HCT116 (cell line): ENCODE results near the gene ANKS1A.

Source experiments
- CEBPB ChIP-seq: IDR thresholded peaks from 2 replicates; pipeline ENCODE4 v1.6.1; 2012; ENCODE audit warnings: low read depth
- CTCF ChIP-seq, 3 experiments: fragments of 200-600 bp in 1 of 3; sonication (generic) in 1 of 3; IDR thresholded peaks in 2 of 3; conservative IDR thresholded peaks in 1 of 3; 2 replicates each; pipeline ENCODE4 v1.5.1; 2012 to 2017; ENCODE audit warnings: low read depth in 2 of 3, low read length in 2 of 3, antibody characterized with exemption in 1 of 3, borderline replicate concordance in 1 of 3, control low read depth in 1 of 3, mild to moderate bottlenecking in 1 of 3, mixed read lengths in 1 of 3, mixed run types in 1 of 3, moderate library complexity in 1 of 3; ENCODE audit not compliant: insufficient read depth in 1 of 3
- EZH2 ChIP-seq: fragments of 200-600 bp; sonication (generic); IDR thresholded peaks from 2 replicates; pipeline ENCODE4 v1.6.1; 2017; ENCODE audit warnings: antibody characterized with exemption, mixed run types
- EZH2phosphoT487 ChIP-seq: fragments of 200-600 bp; IDR thresholded peaks from 2 replicates; pipeline ENCODE4 v1.6.1; 2018; ENCODE audit warnings: antibody characterized with exemption, borderline replicate concordance
- RAD21 ChIP-seq: IDR thresholded peaks from 2 replicates; pipeline ENCODE4 v1.6.1; 2012; ENCODE audit warnings: low read depth, mild to moderate bottlenecking
- ZNF274 ChIP-seq: fragments of 200-500 bp; sonication (Bioruptor generic); IDR thresholded peaks from 2 replicates; pipeline ENCODE4 v1.6.1; 2014; ENCODE audit warnings: mild to moderate bottlenecking, low read depth, low read length, inconsistent platforms
- TF ChIP-seq, protein P1 (sequence below): IDR thresholded peaks from 2 replicates; pipeline ENCODE4 v1.6.1; 2012
- TF ChIP-seq, protein P2 (sequence below): IDR thresholded peaks from 2 replicates; pipeline ENCODE4 v1.6.1; 2011; ENCODE audit warnings: mild to moderate bottlenecking, low read length, moderate library complexity; ENCODE audit not compliant: insufficient replicate concordance; ENCODE audit errors: extremely low read depth

DNA sequence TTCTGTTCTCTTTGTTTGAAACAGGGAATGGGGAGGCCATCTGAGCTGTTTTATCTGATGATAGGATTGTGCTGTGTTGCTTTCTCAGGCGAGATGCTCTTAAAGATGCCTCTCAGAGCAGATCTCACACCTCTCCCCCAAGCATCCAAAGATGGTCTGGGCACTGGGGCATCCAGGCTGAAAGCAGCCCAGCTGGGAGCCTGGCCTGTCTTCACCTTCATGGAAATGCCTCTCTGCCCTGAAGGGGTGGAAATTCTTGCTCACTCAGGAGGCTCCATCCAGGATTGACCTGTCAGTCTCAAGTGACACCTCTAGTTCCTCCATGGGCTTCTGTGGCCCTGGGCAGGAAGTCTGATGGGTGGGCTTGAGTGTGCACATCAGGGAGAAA, 165.7 kb downstream of the ANKS1A start:
- TF ChIP-seq, protein P1, sequence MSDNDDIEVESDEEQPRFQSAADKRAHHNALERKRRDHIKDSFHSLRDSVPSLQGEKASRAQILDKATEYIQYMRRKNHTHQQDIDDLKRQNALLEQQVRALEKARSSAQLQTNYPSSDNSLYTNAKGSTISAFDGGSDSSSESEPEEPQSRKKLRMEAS: no peak
- TF ChIP-seq CTCF (IDR thresholded peaks at IDR 0.05 in 2 of 3, conservative IDR thresholded peaks at IDR 0.05 in 1 of 3; ENCODE audit: borderline replicate concordance in 1 of 3, insufficient read depth in 1 of 3, low read depth in 2 of 3, low read length in 2 of 3) (no peak), CEBPB (no peak), ZNF274 (no peak), EZH2 (no peak), EZH2phosphoT487 (no peak), RAD21 (no peak)
- TF ChIP-seq, protein P2, sequence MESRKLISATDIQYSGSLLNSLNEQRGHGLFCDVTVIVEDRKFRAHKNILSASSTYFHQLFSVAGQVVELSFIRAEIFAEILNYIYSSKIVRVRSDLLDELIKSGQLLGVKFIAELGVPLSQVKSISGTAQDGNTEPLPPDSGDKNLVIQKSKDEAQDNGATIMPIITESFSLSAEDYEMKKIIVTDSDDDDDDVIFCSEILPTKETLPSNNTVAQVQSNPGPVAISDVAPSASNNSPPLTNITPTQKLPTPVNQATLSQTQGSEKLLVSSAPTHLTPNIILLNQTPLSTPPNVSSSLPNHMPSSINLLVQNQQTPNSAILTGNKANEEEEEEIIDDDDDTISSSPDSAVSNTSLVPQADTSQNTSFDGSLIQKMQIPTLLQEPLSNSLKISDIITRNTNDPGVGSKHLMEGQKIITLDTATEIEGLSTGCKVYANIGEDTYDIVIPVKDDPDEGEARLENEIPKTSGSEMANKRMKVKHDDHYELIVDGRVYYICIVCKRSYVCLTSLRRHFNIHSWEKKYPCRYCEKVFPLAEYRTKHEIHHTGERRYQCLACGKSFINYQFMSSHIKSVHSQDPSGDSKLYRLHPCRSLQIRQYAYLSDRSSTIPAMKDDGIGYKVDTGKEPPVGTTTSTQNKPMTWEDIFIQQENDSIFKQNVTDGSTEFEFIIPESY: no peak
